Dedifferentiated amniotic fluid mesenchymal stem cell (primary cell): ENCODE measurements around the gene MIF4GD.
A peak's percentile ranks its signal among the peaks of the same experiment; 100 is the strongest.
"Not testable (repeated sequence)": the region's sequence is repeated elsewhere in the genome, so short reads cannot be mapped to it uniquely, and the experiment has no call there.

Experiments used
- DNase-seq: peaks from one replicate; pipeline ENCODE4 v3.0.0-alpha.2; 2016; ENCODE audit errors: extremely low spot score

Gene MIF4GD

DNA sequence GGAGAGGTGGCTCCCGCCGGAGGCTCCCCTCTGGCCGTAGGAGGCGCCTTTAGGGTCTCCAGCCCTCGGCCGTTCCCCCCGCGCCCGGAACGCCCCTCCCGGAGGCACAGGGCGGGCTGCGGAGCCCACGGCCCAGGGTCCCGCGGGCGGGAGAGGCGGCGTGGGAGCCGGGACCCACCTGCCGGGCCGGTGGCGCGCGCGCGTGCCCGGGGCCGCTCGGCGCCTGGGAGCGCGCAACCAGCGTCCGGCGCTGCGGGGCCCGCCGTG is at the start of gene MIF4GD:
MIF4GD (minus strand) TSS at position 266 of the 267 bp plus-strand sequence. CDS start 1,036 bp downstream, outside the sequence.
- DNase-seq: no peak

- no peak for DNase-seq
These were observed 49.1 kb upstream of the MIF4GD start for GRCh38 chr17:75319904-75320691.

GRCh38 chr17:75318615-75319222 is 47.7 kb upstream of the MIF4GD start:
- DNase-seq: no peak

DNA sequence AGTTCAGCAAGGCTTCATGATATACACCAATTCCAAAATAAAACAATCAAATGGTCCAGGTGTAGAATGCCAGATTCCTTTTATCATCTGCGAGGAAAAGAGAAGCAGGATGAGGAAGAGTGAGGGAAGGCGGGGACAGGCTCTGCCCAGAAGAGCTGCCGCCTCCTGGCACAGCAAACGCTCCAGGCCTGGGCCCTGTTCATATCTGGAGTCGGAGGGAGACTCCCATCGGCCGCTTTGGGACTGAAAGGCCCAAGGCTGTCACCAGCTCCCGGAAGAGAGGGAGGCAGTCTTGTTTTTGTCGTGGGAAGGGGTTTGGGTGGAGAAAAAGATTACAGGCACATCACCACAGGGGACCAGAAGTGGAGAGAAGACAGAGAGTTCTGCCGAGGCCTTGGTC is 47.2 kb upstream of the MIF4GD start:
- no peak for DNase-seq

DNA sequence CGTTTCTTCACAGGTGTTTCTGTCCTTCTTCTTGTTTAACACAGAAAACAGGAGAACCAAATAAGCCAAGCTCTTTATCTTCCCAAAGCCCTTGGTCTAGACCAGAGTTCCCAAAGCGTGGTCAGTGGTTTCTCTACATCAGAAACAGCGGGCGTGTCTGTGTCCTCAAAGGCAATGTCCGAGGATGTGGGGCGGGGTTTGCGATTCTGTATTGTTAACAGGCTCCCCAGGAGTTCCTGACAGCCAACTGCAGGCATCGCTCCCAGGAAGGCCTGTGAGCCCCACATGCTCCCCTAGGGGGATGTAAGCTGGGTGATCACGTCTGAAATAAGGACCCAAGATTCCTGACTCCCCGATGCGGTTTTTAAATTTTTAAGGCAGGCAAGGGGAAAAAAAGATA is 46.6 kb upstream of the MIF4GD start:
- no peak for DNase-seq

DNA sequence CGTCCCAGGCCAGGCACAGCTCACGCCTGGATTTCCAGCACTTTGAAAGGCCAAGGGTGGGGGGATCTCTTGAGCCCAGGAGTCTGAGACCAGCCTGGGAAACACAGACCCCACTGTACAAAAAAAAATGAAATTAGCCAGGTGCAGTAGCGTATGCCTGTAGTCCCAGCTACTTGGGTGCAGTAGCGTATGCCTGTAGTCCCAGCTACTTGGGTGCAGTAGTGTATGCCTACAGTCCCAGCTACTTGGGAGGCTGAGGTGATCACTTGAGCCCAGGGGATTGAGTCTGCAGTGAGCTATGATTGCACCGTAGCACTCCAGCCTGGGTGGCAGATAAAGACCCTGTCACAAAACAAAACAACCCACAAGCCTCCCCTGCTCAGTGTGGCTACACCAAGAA is 45.2 kb upstream of the MIF4GD start:
- no peak for DNase-seq

- no peak for DNase-seq
These were observed 44.7 kb upstream of the MIF4GD start for GRCh38 chr17:75315541-75316243.

GRCh38 chr17:75313941-75314551 is 43.0 kb upstream of the MIF4GD start:
- no peak for DNase-seq

DNA sequence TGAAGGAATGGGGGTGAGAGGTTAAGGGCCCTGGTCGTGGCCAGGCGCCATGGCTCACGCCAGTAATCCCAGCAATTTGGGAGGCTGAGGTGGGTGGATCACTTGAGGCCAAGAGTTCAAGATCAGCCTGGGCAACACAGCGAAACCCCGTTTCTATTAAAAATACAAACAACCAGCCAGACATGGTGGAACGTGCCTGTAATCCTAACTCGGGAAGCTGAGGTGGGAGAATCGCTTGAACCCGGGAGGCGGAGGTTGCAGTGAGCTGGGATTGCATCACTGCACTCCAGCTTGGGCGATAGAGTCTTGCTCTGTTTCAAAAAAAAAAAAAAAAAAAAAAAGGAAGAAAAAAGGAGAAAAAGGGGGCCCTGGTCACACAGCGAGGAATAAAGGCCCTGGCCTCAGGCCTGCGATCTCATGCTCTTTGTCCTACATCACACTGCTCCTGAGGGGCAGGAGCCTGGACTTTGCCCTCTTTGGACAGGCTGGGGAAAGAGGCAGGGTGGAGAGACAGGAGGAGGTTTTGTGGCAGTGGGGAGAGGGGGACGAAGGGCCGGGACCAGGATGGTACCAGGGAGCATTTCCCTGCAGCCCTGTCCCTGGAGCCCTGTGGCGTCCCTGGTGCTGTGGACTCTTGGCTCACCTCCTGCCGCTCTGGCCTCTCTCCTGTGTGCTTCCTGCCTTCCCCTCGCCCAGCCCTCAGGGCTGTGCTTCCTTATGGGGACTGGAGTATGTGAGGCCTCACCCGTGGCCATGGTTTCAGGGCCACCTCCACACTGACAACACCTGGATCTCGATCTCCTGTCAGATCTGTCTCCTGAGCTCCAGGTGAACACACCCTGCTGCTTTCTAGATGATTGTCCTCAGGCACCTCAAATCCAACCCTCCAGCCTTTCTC is 38.0 kb upstream of the MIF4GD start:
- no peak for DNase-seq

DNA sequence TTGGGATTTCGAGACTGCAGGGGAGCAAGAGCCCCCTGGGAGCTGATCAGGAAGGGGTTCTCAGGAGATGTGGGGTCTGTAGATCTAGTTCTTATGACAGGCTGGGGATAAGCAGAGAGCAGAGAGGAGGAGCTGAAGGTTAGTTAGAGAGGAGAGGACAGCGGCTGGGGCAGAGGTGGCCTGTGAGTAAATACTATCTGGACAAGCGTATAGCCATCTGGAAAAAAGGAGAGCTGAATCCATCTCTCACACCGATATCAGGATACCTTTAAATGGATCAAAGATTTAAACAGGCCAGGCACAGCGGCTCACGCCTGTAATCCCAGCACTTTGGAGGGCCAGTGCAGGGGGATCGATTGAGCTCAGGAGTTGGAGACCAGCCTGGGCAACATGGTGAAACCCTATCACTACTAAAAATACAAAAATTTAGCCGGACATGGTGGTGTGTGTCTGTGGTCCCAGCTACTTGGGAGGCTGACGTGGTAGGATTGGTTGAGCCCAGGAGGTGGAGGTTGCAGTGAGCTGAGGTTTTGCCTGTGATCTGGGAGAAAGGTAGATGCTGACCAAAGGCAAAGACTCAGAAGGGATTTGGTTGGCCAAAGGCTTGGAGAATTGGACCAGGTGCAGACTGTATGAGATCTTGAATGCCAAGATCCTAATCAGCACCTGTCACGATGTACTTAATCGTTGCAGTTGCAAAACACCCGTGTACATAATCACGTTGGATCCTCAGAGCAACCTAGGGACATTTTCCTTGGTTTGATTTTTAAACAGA is 37.1 kb upstream of the MIF4GD start:
- DNase-seq: no peak

DNA sequence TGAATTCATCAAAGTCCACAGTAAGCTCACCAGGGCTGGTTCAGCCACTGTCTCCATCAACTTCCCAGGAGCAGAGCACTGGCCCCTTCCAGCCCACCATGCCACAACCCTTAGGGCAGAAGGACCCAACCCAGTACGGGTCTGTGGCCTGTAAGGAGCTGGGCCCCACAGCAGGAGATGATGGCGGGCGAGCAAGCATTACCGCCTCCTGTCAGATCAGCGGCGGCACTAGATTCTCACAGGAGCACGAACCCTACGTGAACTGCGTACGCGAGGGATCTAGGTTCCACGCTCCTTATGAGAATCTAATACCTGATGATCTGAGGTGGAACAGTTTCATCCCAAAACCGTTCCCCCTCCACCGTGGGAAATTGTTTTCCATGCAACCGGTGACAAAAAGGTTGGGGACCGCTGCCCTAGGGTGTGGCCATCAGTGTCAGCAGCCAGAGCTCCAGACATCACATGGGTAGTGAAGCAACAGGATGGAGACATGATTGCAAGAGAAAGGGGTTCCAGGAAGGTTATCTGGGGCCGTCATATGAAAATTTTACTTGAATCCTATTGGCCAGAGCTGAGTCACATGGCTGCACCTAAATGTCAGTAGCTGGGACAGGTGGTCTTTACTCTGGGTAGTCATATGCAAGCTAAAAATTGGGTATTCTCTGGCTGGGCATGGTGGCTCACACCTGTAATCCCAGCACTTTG is 30.6 kb upstream of the MIF4GD start:
- DNase-seq: no peak

- no peak for DNase-seq
These were observed 30.0 kb upstream of the MIF4GD start for GRCh38 chr17:75301049-75301448.

DNA sequence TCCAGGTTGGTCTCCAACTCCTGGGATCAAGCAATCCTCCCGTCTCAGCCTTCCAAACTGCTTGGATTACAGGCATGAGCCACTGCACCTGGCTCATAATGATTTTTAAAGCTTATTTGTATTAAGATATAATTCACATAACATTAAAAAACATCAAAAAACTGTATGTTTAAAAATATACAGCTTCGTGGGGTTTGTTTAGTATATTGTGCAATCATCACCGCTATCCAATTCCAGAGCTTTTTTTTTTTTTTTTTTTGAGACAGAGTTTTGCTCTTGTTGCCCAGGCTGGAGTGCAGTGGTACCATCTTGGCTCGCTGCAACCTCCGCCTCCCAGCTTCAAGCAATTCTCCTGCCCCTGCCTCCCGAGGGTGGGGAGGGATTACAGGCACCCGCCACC is 29.2 kb upstream of the MIF4GD start:
- no peak for DNase-seq

DNA sequence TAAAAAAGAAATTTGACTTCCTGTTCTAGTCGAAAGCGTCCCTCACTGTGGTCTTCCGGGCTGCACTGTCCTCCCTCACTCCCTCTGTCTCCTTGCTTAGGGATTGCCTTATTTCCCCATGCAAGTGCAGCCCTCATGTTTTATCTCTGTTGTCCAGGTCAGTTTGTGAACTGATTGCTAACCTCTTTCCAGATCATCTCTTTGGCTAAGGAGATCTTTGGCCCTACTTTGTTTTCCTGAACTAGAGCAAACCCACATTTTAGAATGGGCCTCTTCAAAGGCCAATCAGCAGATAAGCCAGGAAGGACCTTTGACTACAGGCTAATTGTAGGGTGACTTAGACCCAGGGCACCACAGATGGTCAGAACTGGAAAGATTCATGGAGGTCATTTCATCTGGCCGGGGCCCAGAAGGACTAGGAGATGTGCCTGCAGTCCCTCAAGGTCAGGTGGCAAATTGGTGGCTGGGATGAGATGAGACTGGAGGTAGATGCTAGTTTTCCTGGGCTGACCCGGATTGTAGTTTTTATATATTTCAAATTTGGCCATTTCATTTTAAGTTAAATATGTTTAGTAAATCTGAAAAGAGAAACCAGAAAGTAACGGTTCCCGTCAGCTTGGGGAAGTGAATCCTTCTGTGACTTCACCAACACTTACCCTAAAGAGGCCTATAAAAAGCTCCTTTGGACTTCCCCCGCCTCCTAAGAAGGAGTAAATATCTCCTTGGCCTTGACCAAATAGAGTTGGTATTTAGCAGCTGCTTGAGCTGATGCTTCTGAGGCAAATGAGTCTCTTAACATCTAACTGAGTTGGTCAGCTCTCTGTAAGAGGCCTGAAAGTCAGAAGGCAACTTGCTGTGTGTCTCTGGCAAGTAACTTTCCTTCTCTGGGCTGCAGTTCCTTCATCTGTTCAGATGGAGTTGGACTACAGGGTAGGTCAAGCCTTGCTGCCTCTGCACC is 24.4 kb upstream of the MIF4GD start:
- no peak for DNase-seq

- DNase-seq: not testable (repeated sequence)
These were observed 21.9 kb upstream of the MIF4GD start for GRCh38 chr17:75292810-75293448.

GRCh38 chr17:75289832-75290337 is 18.9 kb upstream of the MIF4GD start:
- peak; percentile 60 for DNase-seq

- peak; percentile 99 for DNase-seq
These were observed 18.2 kb upstream of the MIF4GD start, which contains the start of gene SLC25A19 for GRCh38 chr17:75289115-75289831. Gene SLC25A19, minus strand, starts transcription at chr17:75289433. Its CDS starts 2,669 bp downstream, at chr17:75286764.

DNA sequence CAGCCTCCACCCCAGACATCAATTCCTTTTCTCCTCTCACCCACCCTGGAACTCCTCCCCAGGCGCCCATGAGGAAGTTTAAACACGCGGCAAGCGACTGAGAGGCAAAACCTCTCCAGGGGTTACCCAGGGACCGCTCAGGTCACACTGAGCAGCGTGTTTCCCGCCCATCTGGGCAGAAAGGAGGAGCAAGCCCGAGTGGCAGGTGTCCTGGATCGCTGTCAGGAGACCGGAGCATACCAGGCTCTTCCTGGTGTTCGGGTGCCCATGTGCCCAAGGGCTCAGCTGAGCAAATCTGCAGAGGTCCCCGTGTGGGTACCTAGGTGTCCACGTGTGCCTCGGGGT is 17.7 kb upstream of the MIF4GD start:
- DNase-seq: no peak
